Keratinocyte (primary cell): Measurements from ENCODE around the gene CTCF. TPM values are rescaled to one million over a fixed set of nuclear protein-coding genes. Genes with fewer than 3 reads are reported as not detected.

Experiments
- DNase-seq: peaks from one replicate; pipeline ENCODE4 v3.0.0-alpha.2; 2011; ENCODE audit warnings: low read depth, missing footprints, low spot score
- FAIRE-seq: peaks from 2 replicates; lab custom pipeline; 2011; peaks lifted over from hg19 to GRCh38; lab: Jason Lieb, UNC
- H2AFZ ChIP-seq: 2 replicates; pipeline ENCODE4 v1.6.0; 2012; ENCODE audit warnings: low read length, control low read depth, inconsistent platforms; ENCODE audit not compliant: control insufficient read depth
- H3K27ac ChIP-seq: 2 replicates; pipeline ENCODE4 v1.5.1; 2011; ENCODE audit warnings: low read length; ENCODE audit not compliant: control insufficient read depth, insufficient read depth
- H3K27me3 ChIP-seq: 3 replicates; pipeline ENCODE4 v1.6.0; 2011; ENCODE audit warnings: low read length; ENCODE audit not compliant: control insufficient read depth, insufficient read depth; ENCODE audit errors: extremely low read depth
- H3K36me3 ChIP-seq, 2 experiments: 2 replicates in 1 of 2; 3 replicates in 1 of 2; pipeline ENCODE4 v1.5.1; 2011; ENCODE audit warnings: low read length in 2 of 2, mild to moderate bottlenecking in 1 of 2; ENCODE audit not compliant: control insufficient read depth in 2 of 2, insufficient read depth in 2 of 2; ENCODE audit errors: extremely low read depth in 1 of 2
- H3K4me1 ChIP-seq: 3 replicates; pipeline ENCODE4 v1.5.1; 2011; ENCODE audit warnings: low read length; ENCODE audit not compliant: control insufficient read depth, insufficient read depth; ENCODE audit errors: extremely low read depth
- H3K4me2 ChIP-seq: 3 replicates; pipeline ENCODE4 v1.6.0; 2011; ENCODE audit warnings: low read depth, low read length; ENCODE audit not compliant: control insufficient read depth, insufficient read depth; ENCODE audit errors: extremely low read depth
- H3K4me3 ChIP-seq, 3 experiments: fragments of 200-600 bp in 1 of 3; sonication (generic) in 1 of 3; 2 replicates in 2 of 3; 3 replicates in 1 of 3; pipeline ENCODE4 v1.5.1; 2011 to 2016; ENCODE audit warnings: low read length in 3 of 3, mild to moderate bottlenecking in 3 of 3, control low read depth in 2 of 3, inconsistent platforms in 1 of 3, low read depth in 1 of 3, mixed read lengths in 1 of 3, mixed run types in 1 of 3, moderate library complexity in 1 of 3; ENCODE audit not compliant: control insufficient read depth in 2 of 3, insufficient read depth in 2 of 3; ENCODE audit errors: extremely low read depth in 1 of 3
- H3K79me2 ChIP-seq: 2 replicates; pipeline ENCODE4 v1.6.0; 2012; ENCODE audit warnings: low read length; ENCODE audit not compliant: control insufficient read depth, insufficient read depth
- H3K9ac ChIP-seq: 3 replicates; pipeline ENCODE4 v1.6.0; 2011; ENCODE audit warnings: low read length; ENCODE audit not compliant: control insufficient read depth, insufficient read depth; ENCODE audit errors: extremely low read depth
- H3K9me1 ChIP-seq: 3 replicates; pipeline ENCODE4 v1.6.0; 2011; ENCODE audit warnings: low read length; ENCODE audit not compliant: control insufficient read depth, insufficient read depth; ENCODE audit errors: extremely low read depth
- H3K9me3 ChIP-seq: 2 replicates; pipeline ENCODE4 v1.5.1; 2012; ENCODE audit warnings: low read depth, low read length; ENCODE audit not compliant: control insufficient read depth
- H4K20me1 ChIP-seq: 3 replicates; pipeline ENCODE4 v1.6.0; 2011; ENCODE audit warnings: low read length; ENCODE audit not compliant: control insufficient read depth, insufficient read depth; ENCODE audit errors: extremely low read depth
- CTCF ChIP-seq, 3 experiments: IDR thresholded peaks in 1 of 3; conservative IDR thresholded peaks in 1 of 3; optimal IDR thresholded peaks in 1 of 3; 2 replicates in 2 of 3; 3 replicates in 1 of 3; pipeline versions ENCODE3 to v1.5.1; 2011; ENCODE audit warnings: low read length in 3 of 3, mild to moderate bottlenecking in 3 of 3, moderate library complexity in 2 of 3, control low read depth in 1 of 3, inconsistent platforms in 1 of 3; ENCODE audit not compliant: insufficient read depth in 2 of 3; ENCODE audit errors: extremely low read depth in 1 of 3
- EZH2 ChIP-seq: IDR thresholded peaks from one replicate; pipeline ENCODE4 v1.6.1; 2012; ENCODE audit warnings: inconsistent platforms, mild to moderate bottlenecking, low read length, moderate library complexity
- dilution Hi-C: fragments of 300-500 bp; cut with MboI; formaldehyde crosslinking; loops from one replicate; pipeline ENCODE4 v1.7.0; 2020; ENCODE audit warnings: low sequenced_read_pairs; ENCODE audit not compliant: extremely low pct_ligation_motif_present
- polyA plus RNA-seq, 5 experiments: library from polyadenylated mRNA; depleted of rRNA in 3 of 5; stranded (reverse) in 3 of 5; stranded (forward) in 1 of 5; unstranded in 1 of 5; fragments of >200 nt; gene quantifications; 1 replicate in 1 of 5; 2 replicates in 3 of 5; 3 replicates in 1 of 5; pipeline versions ENCODE4 v1.2.1 to v1.2.3, GENCODE V29; 2011 to 2012; ENCODE audit warnings: missing spikeins in 2 of 5, low read depth in 1 of 5, low replicate concordance in 1 of 5

The CTCF gene
- polyA plus RNA-seq, 1 donor (not counting 4 experiments of a cell fraction or from before 2014, with no cell fraction given): 21.4 TPM

GRCh38 chr16:67659675-67660563 lies 97.6 kb downstream of the CTCF start, which contains the start of gene ACD:
ACD (minus strand) TSS chr16:67660260; CDS start chr16:67660220, 40 bp downstream.
- dilution Hi-C loops: no loop called here
- no peaks in the 10 kb centered on the region for H3K9me3 ChIP-seq
- FAIRE-seq: no peak

GRCh38 chr16:67660564-67661028 lies 98.3 kb downstream of the CTCF start, which contains the start of gene PARD6A:
PARD6A (plus strand) TSS chr16:67660960; CDS start chr16:67661039, 79 bp downstream.
- H2AFZ ChIP-seq: peak within 1 kb of the TSS; percentile 98
- dilution Hi-C loops: no loop called here
- FAIRE-seq: peak; percentile 60

More at GRCh38 chr16:67659675-67660563, 97.6 kb downstream of the CTCF start, which contains the start of gene ACD:
- Histone ChIP-seq H3K4me1 (peaks cover 9% of the 10 kb centered on the region), H3K9me1 (no peaks in the 10 kb centered on the region), H4K20me1 (no peaks in the 10 kb centered on the region), H3K4me2 (peak within 1 kb of the TSS; percentile 96), H3K4me3 (peak within 1 kb of the TSS; percentile 82 to 98 (median 85)), H3K27me3 (peaks cover 6% of the 10 kb centered on the region), H3K27ac (peak within 1 kb of the TSS; percentile 81), H3K79me2 (peaks cover 12% of the 10 kb centered on the region), H2AFZ (peak within 1 kb of the TSS; percentile 98), H3K36me3 (peaks cover 1 to 9% of the 10 kb centered on the region in 2 experiments), H3K9ac (peak within 1 kb of the TSS; percentile 81)
- peak; percentile 63 for DNase-seq
- TF ChIP-seq CTCF (optimal IDR thresholded peaks at IDR 0.05 in 1 of 3, IDR thresholded peaks at IDR 0.05 in 1 of 3, conservative IDR thresholded peaks at IDR 0.05 in 1 of 3; ENCODE audit: extremely low read depth in 1 of 3, insufficient read depth in 2 of 3, low read length in 3 of 3) (no peak), EZH2 (no peak)

More at GRCh38 chr16:67660564-67661028, 98.3 kb downstream of the CTCF start, which contains the start of gene PARD6A:
- DNase-seq: peak; percentile 58
- H3K4me2 ChIP-seq: peak within 1 kb of the TSS; percentile 96
- H3K9ac ChIP-seq: peak within 1 kb of the TSS; percentile 81
- peak within 1 kb of the TSS; percentile 81 for H3K27ac ChIP-seq
- no peaks in the 10 kb centered on the region for H3K9me1 ChIP-seq
- peaks cover 1 to 9% of the 10 kb centered on the region in 2 experiments for H3K36me3 ChIP-seq
- peaks cover 9% of the 10 kb centered on the region for H3K4me1 ChIP-seq
- TF ChIP-seq EZH2 (no peak), CTCF (optimal IDR thresholded peaks at IDR 0.05 in 1 of 3, IDR thresholded peaks at IDR 0.05 in 1 of 3, conservative IDR thresholded peaks at IDR 0.05 in 1 of 3; ENCODE audit: extremely low read depth in 1 of 3, insufficient read depth in 2 of 3, low read length in 3 of 3) (no peak)
- H3K9me3 ChIP-seq: no peaks in the 10 kb centered on the region
- peaks cover under 1% of the 10 kb centered on the region for H3K27me3 ChIP-seq
- H4K20me1 ChIP-seq: no peaks in the 10 kb centered on the region
- peaks cover 12% of the 10 kb centered on the region for H3K79me2 ChIP-seq
- H3K4me3 ChIP-seq: peak within 1 kb of the TSS; percentile 82 to 98 (median 85)
